Endothelial cell of umbilical vein (primary cell): ENCODE results near the gene KCNH2.

Experiments used
- EZH2 ChIP-seq: IDR thresholded peaks from 2 replicates; pipeline ENCODE4 v1.6.1; 2012; ENCODE audit warnings: borderline replicate concordance, low read depth, mild to moderate bottlenecking, moderate library complexity, low read length, inconsistent platforms; ENCODE audit not compliant: severe bottlenecking
- POLR2A ChIP-seq: IDR thresholded peaks from 2 replicates; pipeline ENCODE4 v1.6.1; 2012; ENCODE audit warnings: low read depth, mild to moderate bottlenecking, control low read depth, low read length
- TF ChIP-seq, protein P1 (sequence below), 2 donors: IDR thresholded peaks; 1 replicate in 1 of 2; 2 replicates in 1 of 2; pipeline ENCODE4 v1.5.1; 2011; ENCODE audit warnings: low read length in 2 of 2, mild to moderate bottlenecking in 2 of 2, moderate library complexity in 2 of 2, control low read depth in 1 of 2, inconsistent platforms in 1 of 2, low read depth in 1 of 2; ENCODE audit not compliant: insufficient read depth in 1 of 2; ENCODE audit errors: extremely low read depth in 1 of 2
- TF ChIP-seq, protein P2 (sequence below): IDR thresholded peaks from 2 replicates; pipeline ENCODE4 v1.6.1; 2011; ENCODE audit not compliant: insufficient read depth, insufficient read length

DNA sequence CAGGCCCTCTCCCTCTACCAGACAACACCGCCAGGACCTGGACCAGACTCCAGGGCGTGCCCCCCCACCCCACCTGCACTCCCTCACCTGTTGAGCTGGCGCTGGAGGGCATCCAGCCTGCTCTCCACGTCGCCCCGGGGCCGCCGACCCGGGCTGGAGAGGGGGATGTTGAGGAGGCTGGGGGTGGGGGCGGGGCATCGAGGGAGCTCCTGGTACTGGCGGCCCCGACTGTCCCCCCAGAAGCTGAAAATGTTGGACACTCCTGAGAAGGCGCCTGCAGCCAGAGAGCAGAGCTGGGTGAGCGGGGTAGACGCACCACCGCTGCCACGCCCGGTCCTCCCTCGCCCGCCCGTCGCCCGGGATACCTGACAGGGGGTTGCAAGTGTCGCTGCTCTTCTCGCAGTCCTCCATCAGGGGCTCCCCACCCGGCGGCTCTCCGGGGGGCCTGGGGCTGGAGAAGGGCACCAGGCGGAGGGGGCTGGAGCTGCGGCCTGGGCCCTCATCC, 30.8 kb downstream of the KCNH2 start:
- TF ChIP-seq, protein P1, sequence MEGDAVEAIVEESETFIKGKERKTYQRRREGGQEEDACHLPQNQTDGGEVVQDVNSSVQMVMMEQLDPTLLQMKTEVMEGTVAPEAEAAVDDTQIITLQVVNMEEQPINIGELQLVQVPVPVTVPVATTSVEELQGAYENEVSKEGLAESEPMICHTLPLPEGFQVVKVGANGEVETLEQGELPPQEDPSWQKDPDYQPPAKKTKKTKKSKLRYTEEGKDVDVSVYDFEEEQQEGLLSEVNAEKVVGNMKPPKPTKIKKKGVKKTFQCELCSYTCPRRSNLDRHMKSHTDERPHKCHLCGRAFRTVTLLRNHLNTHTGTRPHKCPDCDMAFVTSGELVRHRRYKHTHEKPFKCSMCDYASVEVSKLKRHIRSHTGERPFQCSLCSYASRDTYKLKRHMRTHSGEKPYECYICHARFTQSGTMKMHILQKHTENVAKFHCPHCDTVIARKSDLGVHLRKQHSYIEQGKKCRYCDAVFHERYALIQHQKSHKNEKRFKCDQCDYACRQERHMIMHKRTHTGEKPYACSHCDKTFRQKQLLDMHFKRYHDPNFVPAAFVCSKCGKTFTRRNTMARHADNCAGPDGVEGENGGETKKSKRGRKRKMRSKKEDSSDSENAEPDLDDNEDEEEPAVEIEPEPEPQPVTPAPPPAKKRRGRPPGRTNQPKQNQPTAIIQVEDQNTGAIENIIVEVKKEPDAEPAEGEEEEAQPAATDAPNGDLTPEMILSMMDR (IDR thresholded peaks at IDR 0.05; ENCODE audit: extremely low read depth in 1 of 2, insufficient read depth in 1 of 2, low read depth in 1 of 2, low read length in 2 of 2), result no peak
- TF ChIP-seq POLR2A (no peak), EZH2 (peak; percentile 66)
- TF ChIP-seq, protein P2, sequence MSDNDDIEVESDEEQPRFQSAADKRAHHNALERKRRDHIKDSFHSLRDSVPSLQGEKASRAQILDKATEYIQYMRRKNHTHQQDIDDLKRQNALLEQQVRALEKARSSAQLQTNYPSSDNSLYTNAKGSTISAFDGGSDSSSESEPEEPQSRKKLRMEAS, result no peak
